K562 (cell line): ENCODE results near the gene ACP4. TPM values are rescaled to one million over a fixed set of nuclear protein-coding genes. Genes with fewer than 3 reads are reported as not detected.
A peak's percentile ranks its signal among the peaks of the same experiment; 100 is the strongest.

Experiments used
- GABPA ChIP-seq: fragments of 200-800 bp; sonication (Bioruptor generic); conservative IDR thresholded peaks from 2 replicates; pipeline ENCODE4 v1.6.1; 2016; ENCODE audit warnings: low read depth, missing genetic modification characterization, missing compliant biosample characterization
- JUNB ChIP-seq: fragments of 450-650 bp; formaldehyde crosslinking; conservative IDR thresholded peaks from 2 replicates; pipeline ENCODE4 v1.4.0; 2020; ENCODE audit warnings: mild to moderate bottlenecking
- MYC ChIP-seq, 2 experiments: fragments of 250-450 bp in 1 of 2; sonication (Bioruptor Pico) in 1 of 2; IDR thresholded peaks; 2 replicates each; pipeline versions ENCODE4 v1.5.1 to v1.6.1; 2012 to 2021; ENCODE audit warnings: low read depth in 2 of 2, borderline replicate concordance in 1 of 2, improper control_type of control experiment in 1 of 2, low read length in 1 of 2, mild to moderate bottlenecking in 1 of 2, moderate library complexity in 1 of 2
- NBN ChIP-seq: fragments of 450-650 bp; IDR thresholded peaks from 2 replicates; pipeline ENCODE4 v1.6.1; 2016; ENCODE audit warnings: low read depth, mild to moderate bottlenecking
- RNF2 ChIP-seq: sonication (generic); IDR thresholded peaks from 2 replicates; pipeline ENCODE4 v1.6.1; 2016
- SMAD2 ChIP-seq: fragments of 150-350 bp; IDR thresholded peaks from 2 replicates; pipeline ENCODE4 v1.6.1; 2014; ENCODE audit warnings: low read depth, mild to moderate bottlenecking, low read length
- SMARCB1 ChIP-seq: IDR thresholded peaks from 2 replicates; pipeline ENCODE4 v1.6.1; 2011; ENCODE audit warnings: improper control_type of control experiment, low read depth; ENCODE audit not compliant: insufficient read length
- SMARCC2 ChIP-seq: fragments of 450-650 bp; IDR thresholded peaks from 2 replicates; pipeline ENCODE4 v1.6.1; 2017; ENCODE audit warnings: antibody characterized with exemption, moderate library complexity, mild to moderate bottlenecking, low read depth
- ZBTB1 ChIP-seq: sonication (generic); formaldehyde crosslinking; IDR thresholded peaks from 2 replicates; pipeline ENCODE4 v1.8.1; 2023; ENCODE audit warnings: missing genetic modification reagents, low read depth, mild to moderate bottlenecking, borderline replicate concordance
- ZKSCAN8 ChIP-seq: fragments of 200-800 bp; sonication (Bioruptor generic); IDR thresholded peaks from 2 replicates; pipeline ENCODE4 v1.6.1; 2016; ENCODE audit warnings: missing genetic modification characterization, missing compliant biosample characterization
- ZNF224 ChIP-seq: sonication (generic); formaldehyde crosslinking; IDR thresholded peaks from 2 replicates; pipeline ENCODE4 v1.8.0; 2022; ENCODE audit warnings: mild to moderate bottlenecking, missing genetic modification reagents
- ZNF24 ChIP-seq: fragments of 450-650 bp; IDR thresholded peaks from 2 replicates; pipeline ENCODE4 v1.6.1; 2016
- ZNF354B ChIP-seq: fragments of 250-450 bp; sonication (Bioruptor Pico); IDR thresholded peaks from 2 replicates; pipeline ENCODE4 v1.4.0; 2020
- ZNF431 ChIP-seq: sonication (generic); formaldehyde crosslinking; IDR thresholded peaks from 2 replicates; pipeline ENCODE4 v1.8.0; 2022; ENCODE audit warnings: mild to moderate bottlenecking, missing genetic modification reagents
- ZNF75A ChIP-seq: fragments of 450-650 bp; formaldehyde crosslinking; IDR thresholded peaks from 2 replicates; pipeline ENCODE4 v1.4.0; 2020; ENCODE audit warnings: mild to moderate bottlenecking
- ZNF778 ChIP-seq: fragments of 450-650 bp; formaldehyde crosslinking; IDR thresholded peaks from 2 replicates; pipeline ENCODE4 v1.4.0; 2020; ENCODE audit warnings: mild to moderate bottlenecking, moderate library complexity
- polyA plus RNA-seq, 8 experiments: library from polyadenylated mRNA; depleted of rRNA in 4 of 8; stranded (reverse) in 5 of 8; unstranded in 3 of 8; fragments of >200 nt; fragmentation: Nextera tagmentation in 2 of 8; fragmentation: Illumina TruSeq in 1 of 8; extraction: Ambion mirVana in 2 of 8; extraction: Trizol in 1 of 8; gene quantifications; 2 replicates each; pipeline versions ENCODE4 v1.2.1 to v1.2.3, GENCODE V29; 2011 to 2014; ENCODE audit warnings: inconsistent platforms in 1 of 8, missing spikeins in 1 of 8
- total RNA-seq, 7 experiments: library from RNA; depleted of rRNA in 6 of 7; stranded (reverse); fragments of >200 nt in 6 of 7; fragmentation: Illumina TruSeq in 2 of 7; extraction: Trizol in 2 of 7; gene quantifications; 2 replicates each; pipeline versions ENCODE4 v1.2.1 to v1.2.3, GENCODE V29; 2011 to 2021; ENCODE audit warnings: low replicate concordance in 1 of 7
- TF ChIP-seq, protein P1 (sequence below): sonication (generic); formaldehyde crosslinking; IDR thresholded peaks from 2 replicates; pipeline ENCODE4 v1.4.0; 2020; ENCODE audit warnings: mild to moderate bottlenecking, missing genetic modification reagents
- TF ChIP-seq, protein P2 (sequence below): conservative IDR thresholded peaks from 2 replicates; pipeline ENCODE4 v1.6.1; 2011; ENCODE audit warnings: low read depth, mild to moderate bottlenecking, low read length; ENCODE audit not compliant: control insufficient read depth
- TF ChIP-seq, protein P3 (sequence below), 2 experiments: fragments of 150-350 bp in 1 of 2; IDR thresholded peaks; 2 replicates each; pipeline ENCODE4 v1.6.1; 2012 to 2016; ENCODE audit warnings: low read depth in 2 of 2, low read length in 2 of 2, mild to moderate bottlenecking in 1 of 2, moderate library complexity in 1 of 2
- TF ChIP-seq, protein P4 (sequence below): IDR thresholded peaks from 3 replicates; pipeline ENCODE4 v1.6.1; 2011; ENCODE audit warnings: borderline replicate concordance, mild to moderate bottlenecking; ENCODE audit not compliant: insufficient read length, insufficient read depth

ACP4 gene
- total and polyA plus RNA-seq, 9 of the 15 experiments (the other 6 are each of a cell fraction or from before 2014, with no cell fraction given) = not detected

DNA sequence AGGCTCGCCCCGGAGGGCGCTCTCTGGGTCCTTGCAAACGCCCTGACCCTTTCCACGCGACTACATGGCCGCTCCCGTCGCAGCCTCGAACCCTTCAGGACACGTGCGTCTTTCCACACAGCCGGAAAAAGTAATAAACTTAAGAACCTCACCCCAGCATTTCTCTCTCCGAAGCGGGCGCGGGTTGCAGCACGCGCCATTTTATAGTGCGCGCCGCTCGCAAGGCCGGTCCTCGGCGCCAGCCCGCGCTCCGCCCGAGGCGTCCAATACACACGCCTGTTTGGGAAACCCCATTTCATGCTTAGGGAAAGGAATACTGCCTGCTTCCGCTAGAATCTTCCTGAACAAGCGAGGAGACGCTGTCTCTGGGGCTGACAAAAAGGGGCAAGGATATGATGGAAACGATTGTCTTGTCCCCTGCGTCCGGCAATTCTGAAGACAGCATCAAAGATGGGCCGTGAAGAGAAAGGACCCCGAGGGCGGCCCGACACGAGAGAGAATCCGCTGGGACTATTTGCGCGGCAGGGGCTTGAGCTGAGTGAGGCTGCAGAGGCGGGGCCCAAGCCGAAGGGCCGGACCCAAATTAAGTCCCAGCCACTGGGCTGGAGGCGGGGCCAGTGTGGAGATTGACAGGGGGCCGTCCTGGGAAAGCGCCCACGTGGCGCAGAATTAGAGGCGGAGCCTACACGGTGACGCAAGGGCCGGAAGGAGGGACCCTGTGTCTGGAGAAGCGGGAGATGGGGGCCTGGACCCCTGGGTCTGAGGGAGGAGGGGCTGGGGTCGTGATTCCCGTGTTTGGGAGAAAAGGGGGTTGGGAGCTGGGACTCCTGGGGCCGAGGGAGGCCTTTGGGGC, 14.4 kb downstream of the ACP4 start (continued):
- TF ChIP-seq ZNF24 (no peak), SMARCC2 (no peak), SMAD2 (no peak), MYC (IDR thresholded peaks at IDR 0.05; ENCODE audit: low read depth, low read length) (peak; percentile 97), MYC (CRISPR knock-in tag; IDR thresholded peaks at IDR 0.05; ENCODE audit: borderline replicate concordance, low read depth) (peak; percentile 96), ZNF431 (no peak), RNF2 (peak; percentile 42; the same call in 1 of the 2 replicates), ZNF75A (CRISPR knock-in tag) (0 out of 2 replicates have a peak, but pooled peaks have one; percentile 21), ZBTB1 (CRISPR knock-in tag) (no peak), ZNF354B (no peak), ZKSCAN8 (no peak), ZNF224 (no peak), ZNF778 (CRISPR knock-in tag) (no peak), NBN (peak; percentile 50), JUNB (CRISPR knock-in tag) (no peak), SMARCB1 (no peak), GABPA (tag) (peak; percentile 68)
- TF ChIP-seq, protein P1, sequence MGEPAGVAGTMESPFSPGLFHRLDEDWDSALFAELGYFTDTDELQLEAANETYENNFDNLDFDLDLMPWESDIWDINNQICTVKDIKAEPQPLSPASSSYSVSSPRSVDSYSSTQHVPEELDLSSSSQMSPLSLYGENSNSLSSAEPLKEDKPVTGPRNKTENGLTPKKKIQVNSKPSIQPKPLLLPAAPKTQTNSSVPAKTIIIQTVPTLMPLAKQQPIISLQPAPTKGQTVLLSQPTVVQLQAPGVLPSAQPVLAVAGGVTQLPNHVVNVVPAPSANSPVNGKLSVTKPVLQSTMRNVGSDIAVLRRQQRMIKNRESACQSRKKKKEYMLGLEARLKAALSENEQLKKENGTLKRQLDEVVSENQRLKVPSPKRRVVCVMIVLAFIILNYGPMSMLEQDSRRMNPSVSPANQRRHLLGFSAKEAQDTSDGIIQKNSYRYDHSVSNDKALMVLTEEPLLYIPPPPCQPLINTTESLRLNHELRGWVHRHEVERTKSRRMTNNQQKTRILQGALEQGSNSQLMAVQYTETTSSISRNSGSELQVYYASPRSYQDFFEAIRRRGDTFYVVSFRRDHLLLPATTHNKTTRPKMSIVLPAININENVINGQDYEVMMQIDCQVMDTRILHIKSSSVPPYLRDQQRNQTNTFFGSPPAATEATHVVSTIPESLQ (CRISPR knock-in tag) = no peak; the same call in 1 of the 2 replicates
- TF ChIP-seq, protein P2, sequence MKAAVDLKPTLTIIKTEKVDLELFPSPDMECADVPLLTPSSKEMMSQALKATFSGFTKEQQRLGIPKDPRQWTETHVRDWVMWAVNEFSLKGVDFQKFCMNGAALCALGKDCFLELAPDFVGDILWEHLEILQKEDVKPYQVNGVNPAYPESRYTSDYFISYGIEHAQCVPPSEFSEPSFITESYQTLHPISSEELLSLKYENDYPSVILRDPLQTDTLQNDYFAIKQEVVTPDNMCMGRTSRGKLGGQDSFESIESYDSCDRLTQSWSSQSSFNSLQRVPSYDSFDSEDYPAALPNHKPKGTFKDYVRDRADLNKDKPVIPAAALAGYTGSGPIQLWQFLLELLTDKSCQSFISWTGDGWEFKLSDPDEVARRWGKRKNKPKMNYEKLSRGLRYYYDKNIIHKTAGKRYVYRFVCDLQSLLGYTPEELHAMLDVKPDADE = 0 out of 2 replicates have a peak, but pooled peaks have one; percentile 25
- TF ChIP-seq, protein P3, sequence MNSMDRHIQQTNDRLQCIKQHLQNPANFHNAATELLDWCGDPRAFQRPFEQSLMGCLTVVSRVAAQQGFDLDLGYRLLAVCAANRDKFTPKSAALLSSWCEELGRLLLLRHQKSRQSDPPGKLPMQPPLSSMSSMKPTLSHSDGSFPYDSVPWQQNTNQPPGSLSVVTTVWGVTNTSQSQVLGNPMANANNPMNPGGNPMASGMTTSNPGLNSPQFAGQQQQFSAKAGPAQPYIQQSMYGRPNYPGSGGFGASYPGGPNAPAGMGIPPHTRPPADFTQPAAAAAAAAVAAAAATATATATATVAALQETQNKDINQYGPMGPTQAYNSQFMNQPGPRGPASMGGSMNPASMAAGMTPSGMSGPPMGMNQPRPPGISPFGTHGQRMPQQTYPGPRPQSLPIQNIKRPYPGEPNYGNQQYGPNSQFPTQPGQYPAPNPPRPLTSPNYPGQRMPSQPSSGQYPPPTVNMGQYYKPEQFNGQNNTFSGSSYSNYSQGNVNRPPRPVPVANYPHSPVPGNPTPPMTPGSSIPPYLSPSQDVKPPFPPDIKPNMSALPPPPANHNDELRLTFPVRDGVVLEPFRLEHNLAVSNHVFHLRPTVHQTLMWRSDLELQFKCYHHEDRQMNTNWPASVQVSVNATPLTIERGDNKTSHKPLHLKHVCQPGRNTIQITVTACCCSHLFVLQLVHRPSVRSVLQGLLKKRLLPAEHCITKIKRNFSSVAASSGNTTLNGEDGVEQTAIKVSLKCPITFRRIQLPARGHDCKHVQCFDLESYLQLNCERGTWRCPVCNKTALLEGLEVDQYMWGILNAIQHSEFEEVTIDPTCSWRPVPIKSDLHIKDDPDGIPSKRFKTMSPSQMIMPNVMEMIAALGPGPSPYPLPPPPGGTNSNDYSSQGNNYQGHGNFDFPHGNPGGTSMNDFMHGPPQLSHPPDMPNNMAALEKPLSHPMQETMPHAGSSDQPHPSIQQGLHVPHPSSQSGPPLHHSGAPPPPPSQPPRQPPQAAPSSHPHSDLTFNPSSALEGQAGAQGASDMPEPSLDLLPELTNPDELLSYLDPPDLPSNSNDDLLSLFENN (IDR thresholded peaks at IDR 0.05; ENCODE audit: low read depth in 2 of 2, low read length in 2 of 2) = 0 out of 4 replicates have a peak, but pooled peaks of 1 of the 2 experiments have one; percentile 37
- TF ChIP-seq, protein P4, sequence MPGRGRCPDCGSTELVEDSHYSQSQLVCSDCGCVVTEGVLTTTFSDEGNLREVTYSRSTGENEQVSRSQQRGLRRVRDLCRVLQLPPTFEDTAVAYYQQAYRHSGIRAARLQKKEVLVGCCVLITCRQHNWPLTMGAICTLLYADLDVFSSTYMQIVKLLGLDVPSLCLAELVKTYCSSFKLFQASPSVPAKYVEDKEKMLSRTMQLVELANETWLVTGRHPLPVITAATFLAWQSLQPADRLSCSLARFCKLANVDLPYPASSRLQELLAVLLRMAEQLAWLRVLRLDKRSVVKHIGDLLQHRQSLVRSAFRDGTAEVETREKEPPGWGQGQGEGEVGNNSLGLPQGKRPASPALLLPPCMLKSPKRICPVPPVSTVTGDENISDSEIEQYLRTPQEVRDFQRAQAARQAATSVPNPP = no peak
